Esophagus squamous epithelium (tissue), 4 donors: ENCODE measurements around the gene VWA8.

ENCODE experiments used
- CTCF ChIP-seq, 6 experiments: fragments of 450-650 bp in 4 of 6; fragments of 200-600 bp in 2 of 6; sonication (generic) in 2 of 6; IDR thresholded peaks; one replicate each; pipeline ENCODE4 v1.5.1; 2016 to 2019; ENCODE audit warnings: antibody characterized with exemption in 6 of 6, mild to moderate bottlenecking in 4 of 6, moderate library complexity in 4 of 6
- POLR2A ChIP-seq, 4 donors: fragments of 450-650 bp; IDR thresholded peaks; one replicate each; pipeline ENCODE4 v1.6.1; 2017; ENCODE audit warnings: antibody characterized with exemption in 4 of 4, mild to moderate bottlenecking in 4 of 4, moderate library complexity in 3 of 4

- TF ChIP-seq CTCF (IDR thresholded peaks at IDR 0.05), result no peak
- TF ChIP-seq POLR2A (IDR thresholded peaks at IDR 0.05), result no peak
These were observed 399.7 kb downstream of the VWA8 start for GRCh38 chr13:41561170-41561569.
